DND-41 (cell line): Measurements from ENCODE around the gene ZNF48.

Experiments used
- ATAC-seq: fragments of 200-7000 bp; cut with Tn5 transposase; 3 replicates; pipeline ENCODE4 v1.9.1; 2021; ENCODE audit warnings: low read depth; ENCODE audit not compliant: insufficient read depth
- DNase-seq: peaks from one replicate; pipeline ENCODE4 v3.0.0-alpha.2; 2020
- H2AFZ ChIP-seq: 2 replicates; pipeline ENCODE4 v1.6.0; 2012; ENCODE audit warnings: low read depth, low read length
- H3K27ac ChIP-seq: 2 replicates; pipeline ENCODE4 v1.5.1; 2012; ENCODE audit warnings: low read length, inconsistent platforms
- H3K27me3 ChIP-seq: fragments of 200-600 bp; sonication (generic); 2 replicates; pipeline ENCODE4 v1.6.0; 2012; ENCODE audit warnings: low read length, mild to moderate bottlenecking, inconsistent platforms; ENCODE audit not compliant: insufficient read depth, poor library complexity
- H3K36me3 ChIP-seq: 2 replicates; pipeline ENCODE4 v1.5.1; 2012; ENCODE audit warnings: low read length, inconsistent platforms; ENCODE audit not compliant: insufficient read depth
- H3K4me1 ChIP-seq: 2 replicates; pipeline ENCODE4 v1.5.1; 2012; ENCODE audit warnings: mild to moderate bottlenecking, low read length; ENCODE audit not compliant: insufficient read depth
- H3K4me2 ChIP-seq: 2 replicates; pipeline ENCODE4 v1.6.0; 2012; ENCODE audit warnings: mild to moderate bottlenecking, moderate library complexity, low read length, inconsistent platforms; ENCODE audit not compliant: insufficient read depth
- H3K4me3 ChIP-seq, 2 experiments: fragments of 200-600 bp in 1 of 2; shearing (Covaris generic) in 1 of 2; 2 replicates each; pipeline ENCODE4 v1.5.1; 2012 to 2016; ENCODE audit warnings: inconsistent platforms in 2 of 2, low read length in 2 of 2, mild to moderate bottlenecking in 2 of 2, low read depth in 1 of 2, moderate library complexity in 1 of 2
- H3K79me2 ChIP-seq: 2 replicates; pipeline ENCODE4 v1.6.0; 2012; ENCODE audit warnings: low read length, inconsistent platforms; ENCODE audit not compliant: insufficient read depth
- H3K9ac ChIP-seq: 2 replicates; pipeline ENCODE4 v1.6.0; 2012; ENCODE audit warnings: low read depth, mild to moderate bottlenecking, inconsistent platforms, low read length, moderate library complexity
- H3K9me3 ChIP-seq: 2 replicates; pipeline ENCODE4 v1.5.1; 2012; ENCODE audit warnings: low read length, moderate library complexity, mild to moderate bottlenecking, inconsistent platforms; ENCODE audit not compliant: insufficient read depth, severe bottlenecking
- H4K20me1 ChIP-seq: 2 replicates; pipeline ENCODE4 v1.6.0; 2012; ENCODE audit warnings: low read length; ENCODE audit not compliant: insufficient read depth
- CTCF ChIP-seq: IDR thresholded peaks from 2 replicates; pipeline ENCODE4 v1.5.1; 2012; ENCODE audit warnings: borderline replicate concordance, low read length, moderate library complexity, mild to moderate bottlenecking; ENCODE audit not compliant: poor library complexity, severe bottlenecking; ENCODE audit errors: extremely low read depth
- EZH2 ChIP-seq: IDR thresholded peaks from 3 replicates; pipeline ENCODE4 v1.6.1; 2012; ENCODE audit warnings: borderline replicate concordance, low read depth, mild to moderate bottlenecking, moderate library complexity, low read length, inconsistent platforms; ENCODE audit not compliant: severe bottlenecking

The ZNF48 gene

GRCh38 chr16:30374538-30374937 lies 20.7 kb upstream of the ZNF48 start, which contains the start of gene MYL11:
Gene MYL11 (plus strand): TSS chr16:30374802. CDS start chr16:30374858, 56 bp downstream.
- no peak within 1 kb of the TSS for H3K4me2 ChIP-seq

DNA sequence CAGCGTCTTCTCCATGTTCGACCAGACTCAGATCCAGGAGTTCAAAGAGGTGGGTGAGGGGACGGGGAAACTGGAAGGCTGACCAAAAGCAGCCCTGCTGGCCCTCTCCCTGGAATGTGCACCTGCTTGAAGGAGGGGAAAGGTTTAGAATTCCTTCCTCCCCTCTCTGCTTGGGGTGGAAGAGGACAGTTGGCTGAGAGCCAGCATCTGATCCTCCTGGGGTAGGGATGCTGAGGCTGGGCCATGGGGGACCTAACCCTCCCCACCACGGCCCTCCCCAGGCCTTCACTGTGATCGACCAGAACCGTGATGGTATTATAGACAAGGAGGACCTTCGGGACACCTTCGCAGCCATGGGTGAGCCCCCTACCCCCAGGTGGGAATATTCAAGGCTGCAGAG lies 19.4 kb upstream of the ZNF48 start:
- Histone ChIP-seq H2AFZ (no peak overlapping the region), H3K27me3 (no peaks in the 10 kb centered on the region), H3K9ac (no peak overlapping the region), H3K4me3 (no peak overlapping the region), H3K4me1 (peaks cover 56% of the 10 kb centered on the region), H3K79me2 (peaks cover 34% of the 10 kb centered on the region), H3K4me2 (no peak overlapping the region), H3K27ac (0 out of 2 replicates have a peak overlapping the region, but pooled peaks have one; percentile 10), H3K36me3 (peaks cover 16% of the 10 kb centered on the region), H4K20me1 (peaks cover 3% of the 10 kb centered on the region; the same call in 1 of the 2 replicates), H3K9me3 (no peaks in the 10 kb centered on the region)
- no peak for TF ChIP-seq EZH2
- no peak for TF ChIP-seq CTCF
- no peak for DNase-seq
- ATAC-seq = no peak

More at GRCh38 chr16:30374538-30374937, 20.7 kb upstream of the ZNF48 start, which contains the start of gene MYL11:
- Histone ChIP-seq H3K4me3 (no peak within 1 kb of the TSS), H3K36me3 (peaks cover 3% of the 10 kb centered on the region; the same call in 1 of the 2 replicates), H2AFZ (no peak within 1 kb of the TSS), H3K9me3 (no peaks in the 10 kb centered on the region), H4K20me1 (peaks cover 4% of the 10 kb centered on the region), H3K27ac (no peak within 1 kb of the TSS), H3K27me3 (no peaks in the 10 kb centered on the region), H3K9ac (no peak within 1 kb of the TSS), H3K79me2 (peaks cover 25% of the 10 kb centered on the region), H3K4me1 (peaks cover 43% of the 10 kb centered on the region)
- no peak for TF ChIP-seq CTCF
- TF ChIP-seq EZH2 = no peak
- ATAC-seq (no peak), DNase-seq (no peak)

DNA sequence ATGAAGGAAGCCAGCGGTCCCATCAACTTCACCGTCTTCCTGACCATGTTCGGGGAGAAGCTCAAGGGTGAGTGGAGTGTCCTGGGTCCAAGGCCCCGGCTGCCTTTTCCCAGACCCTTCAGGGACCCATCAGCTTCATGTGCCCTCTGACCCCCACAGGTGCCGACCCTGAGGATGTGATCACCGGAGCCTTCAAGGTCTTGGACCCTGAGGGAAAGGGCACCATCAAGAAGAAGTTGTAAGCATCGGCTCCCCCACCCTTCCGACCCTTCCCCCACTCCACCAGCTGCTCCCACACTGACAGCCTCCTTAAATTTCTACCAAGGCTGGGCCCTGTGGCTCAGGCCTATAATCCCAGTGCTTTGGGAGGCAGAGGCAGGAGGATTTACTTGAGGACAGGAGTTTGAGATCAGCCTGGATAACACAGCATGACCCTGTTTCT lies 18.7 kb upstream of the ZNF48 start:
- H3K4me2 ChIP-seq = 0 out of 2 replicates have a peak overlapping the region, but pooled peaks have one; percentile 92
- H3K27ac ChIP-seq = peak overlapping the region; percentile 98
- no peaks in the 10 kb centered on the region for H3K27me3 ChIP-seq
- no peak for TF ChIP-seq EZH2
- no peak for TF ChIP-seq CTCF
- DNase-seq = no peak
- H3K36me3 ChIP-seq = peaks cover 18% of the 10 kb centered on the region
- peak overlapping the region; percentile 91; the same call in 1 of the 2 replicates for H3K9ac ChIP-seq
- H3K4me3 ChIP-seq = no peak overlapping the region
- peaks cover 3% of the 10 kb centered on the region; the same call in 1 of the 2 replicates for H4K20me1 ChIP-seq
- no peak for ATAC-seq
- H3K4me1 ChIP-seq = peaks cover 57% of the 10 kb centered on the region
- peaks cover 40% of the 10 kb centered on the region for H3K79me2 ChIP-seq
- H2AFZ ChIP-seq = no peak overlapping the region
- no peaks in the 10 kb centered on the region for H3K9me3 ChIP-seq
